Parathyroid adenoma (tissue), 2 donors: Measurements from ENCODE around the gene RHPN2.
"Not testable (repeated sequence)": the region's sequence is repeated elsewhere in the genome, so short reads cannot be mapped to it uniquely, and the experiment has no call there.

Experiments used
- H2AFZ ChIP-seq: fragments of 300-600 bp; sonication (generic); one replicate; pipeline ENCODE4 v1.7.0; 2017; ENCODE audit warnings: antibody characterized with exemption, mild to moderate bottlenecking
- H3K27ac ChIP-seq: fragments of 300-600 bp; sonication (generic); one replicate; pipeline ENCODE4 v1.7.0; 2017
- H3K27me3 ChIP-seq: fragments of 300-600 bp; sonication (generic); one replicate; pipeline ENCODE4 v1.7.0; 2017; ENCODE audit warnings: low read length; ENCODE audit not compliant: control insufficient read depth, insufficient read depth
- H3K36me3 ChIP-seq: fragments of 300-600 bp; sonication (generic); one replicate; pipeline ENCODE4 v1.7.0; 2017; ENCODE audit warnings: low read length; ENCODE audit not compliant: control insufficient read depth, insufficient read depth
- H3K4me1 ChIP-seq: fragments of 300-600 bp; sonication (generic); one replicate; pipeline ENCODE4 v1.7.0; 2017; ENCODE audit warnings: control low read depth
- H3K4me2 ChIP-seq: fragments of 300-600 bp; sonication (generic); one replicate; pipeline ENCODE4 v1.7.0; 2017; ENCODE audit warnings: low read length
- H3K4me3 ChIP-seq: fragments of 300-600 bp; sonication (generic); one replicate; pipeline ENCODE4 v1.7.0; 2017; ENCODE audit warnings: low read depth, low read length
- H3K79me2 ChIP-seq: fragments of 300-600 bp; sonication (generic); one replicate; pipeline ENCODE4 v1.7.0; 2017; ENCODE audit warnings: control low read depth
- H3K9ac ChIP-seq: fragments of 300-600 bp; sonication (generic); one replicate; pipeline ENCODE4 v1.7.0; 2017; ENCODE audit warnings: mild to moderate bottlenecking
- H3K9me3 ChIP-seq: fragments of 300-600 bp; sonication (generic); one replicate; pipeline ENCODE4 v1.7.0; 2017; ENCODE audit warnings: low read length; ENCODE audit not compliant: control insufficient read depth
- TF ChIP-seq, protein P1 (sequence below): fragments of 300-600 bp; sonication (generic); IDR thresholded peaks from one replicate; pipeline ENCODE4 v1.7.0; 2017; ENCODE audit warnings: antibody characterized with exemption, mild to moderate bottlenecking
- donor health status: primary hyperparathyroidism.

Gene RHPN2

DNA sequence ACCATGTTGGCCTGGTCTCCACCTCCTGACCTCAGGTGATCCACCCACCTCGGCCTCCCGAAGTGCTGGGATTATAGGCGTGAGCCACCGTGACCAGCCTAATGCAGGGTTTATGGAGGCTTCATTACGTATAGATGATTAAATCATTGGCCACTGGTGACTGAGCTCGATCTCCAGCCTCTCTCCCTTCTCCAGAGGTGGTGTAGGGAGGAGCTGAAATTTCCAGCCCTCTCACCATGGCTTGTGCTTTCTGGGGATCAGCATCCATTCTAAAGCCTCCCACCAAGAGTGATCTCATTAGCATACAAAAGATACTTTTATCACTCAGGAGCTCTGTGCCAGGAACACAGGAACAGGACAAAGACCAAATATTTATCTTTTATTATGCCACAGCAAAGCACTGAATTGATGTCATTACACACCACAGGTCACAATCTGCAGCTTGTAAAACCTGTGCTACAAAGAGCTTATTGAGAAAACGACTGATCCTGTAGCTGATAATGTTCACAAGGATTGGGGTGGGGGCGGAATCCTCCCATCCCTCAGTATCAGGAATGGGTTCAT lies 32.4 kb downstream of the RHPN2 start:
- TF ChIP-seq, protein P1, sequence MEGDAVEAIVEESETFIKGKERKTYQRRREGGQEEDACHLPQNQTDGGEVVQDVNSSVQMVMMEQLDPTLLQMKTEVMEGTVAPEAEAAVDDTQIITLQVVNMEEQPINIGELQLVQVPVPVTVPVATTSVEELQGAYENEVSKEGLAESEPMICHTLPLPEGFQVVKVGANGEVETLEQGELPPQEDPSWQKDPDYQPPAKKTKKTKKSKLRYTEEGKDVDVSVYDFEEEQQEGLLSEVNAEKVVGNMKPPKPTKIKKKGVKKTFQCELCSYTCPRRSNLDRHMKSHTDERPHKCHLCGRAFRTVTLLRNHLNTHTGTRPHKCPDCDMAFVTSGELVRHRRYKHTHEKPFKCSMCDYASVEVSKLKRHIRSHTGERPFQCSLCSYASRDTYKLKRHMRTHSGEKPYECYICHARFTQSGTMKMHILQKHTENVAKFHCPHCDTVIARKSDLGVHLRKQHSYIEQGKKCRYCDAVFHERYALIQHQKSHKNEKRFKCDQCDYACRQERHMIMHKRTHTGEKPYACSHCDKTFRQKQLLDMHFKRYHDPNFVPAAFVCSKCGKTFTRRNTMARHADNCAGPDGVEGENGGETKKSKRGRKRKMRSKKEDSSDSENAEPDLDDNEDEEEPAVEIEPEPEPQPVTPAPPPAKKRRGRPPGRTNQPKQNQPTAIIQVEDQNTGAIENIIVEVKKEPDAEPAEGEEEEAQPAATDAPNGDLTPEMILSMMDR: no peak
- H3K27me3 ChIP-seq: no peaks in the 10 kb centered on the region
- no peaks in the 10 kb centered on the region for H3K36me3 ChIP-seq
- H3K79me2 ChIP-seq: peaks cover 30% of the 10 kb centered on the region
- no peak overlapping the region for H3K4me2 ChIP-seq
- H3K9ac ChIP-seq: no peak overlapping the region
- no peak overlapping the region for H2AFZ ChIP-seq
- no peaks in the 10 kb centered on the region for H3K4me1 ChIP-seq
- H3K9me3 ChIP-seq: no peaks in the 10 kb centered on the region
- H3K27ac ChIP-seq: no peak overlapping the region
- H3K4me3 ChIP-seq: no peak overlapping the region

DNA sequence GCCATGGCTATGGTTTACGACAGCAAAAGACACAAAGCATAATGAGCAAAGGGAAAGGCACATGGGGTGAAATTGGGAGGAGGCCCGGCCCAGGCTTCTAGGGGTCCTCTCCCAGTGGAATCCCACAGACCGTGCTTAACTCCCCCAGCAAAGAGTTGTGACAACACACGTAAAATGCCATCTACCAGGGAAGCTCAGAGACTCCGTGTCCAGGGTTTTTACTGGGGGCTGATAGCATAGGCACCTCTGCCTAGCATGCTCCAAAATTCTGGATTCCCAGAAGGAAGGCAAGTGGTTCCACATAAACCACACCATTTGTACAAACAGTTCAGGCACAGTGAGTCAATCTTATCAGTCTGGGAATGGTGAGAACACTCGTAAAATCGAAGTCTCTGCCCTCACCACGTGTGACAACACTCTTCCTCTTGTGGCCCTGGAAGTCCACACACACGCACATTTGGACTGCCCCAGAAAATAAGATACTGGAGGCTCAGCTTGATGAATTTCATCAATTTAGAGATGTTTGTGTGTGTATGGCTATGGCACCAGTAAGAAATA lies 34.9 kb downstream of the RHPN2 start:
- TF ChIP-seq, protein P1: no peak
- Histone ChIP-seq H3K4me3 (no peak overlapping the region), H3K79me2 (peaks cover 33% of the 10 kb centered on the region), H3K4me2 (no peak overlapping the region), H3K9ac (no peak overlapping the region), H3K36me3 (no peaks in the 10 kb centered on the region), H3K27me3 (no peaks in the 10 kb centered on the region), H2AFZ (no peak overlapping the region), H3K27ac (no peak overlapping the region), H3K9me3 (no peaks in the 10 kb centered on the region), H3K4me1 (no peaks in the 10 kb centered on the region)

DNA sequence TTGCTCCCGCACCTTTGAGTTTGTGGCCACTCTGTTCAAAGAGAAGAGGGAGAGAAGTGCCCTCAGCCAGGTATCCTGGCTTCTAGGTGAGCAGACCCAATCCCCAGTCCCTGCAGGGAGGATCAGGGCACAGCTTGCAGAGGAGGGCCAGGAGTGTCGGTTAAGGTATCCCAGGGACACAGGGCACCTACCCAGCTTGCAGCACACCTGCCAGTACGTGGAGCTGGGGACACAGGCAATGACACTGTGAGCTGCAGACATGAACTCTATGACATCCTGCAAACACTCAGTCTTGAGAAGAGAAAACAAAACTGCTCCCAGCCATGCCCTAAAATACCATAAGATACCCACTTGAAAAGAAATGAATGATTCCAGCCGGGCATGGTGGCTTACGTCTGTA lies 38.1 kb downstream of the RHPN2 start:
- not testable (repeated sequence) for H3K4me1 ChIP-seq, H3K4me2 ChIP-seq, H3K4me3 ChIP-seq, H3K27me3 ChIP-seq, H3K27ac ChIP-seq, H3K9ac ChIP-seq, H3K36me3 ChIP-seq, H3K9me3 ChIP-seq, H2AFZ ChIP-seq
- peaks cover 24% of the 10 kb centered on the region for H3K79me2 ChIP-seq

DNA sequence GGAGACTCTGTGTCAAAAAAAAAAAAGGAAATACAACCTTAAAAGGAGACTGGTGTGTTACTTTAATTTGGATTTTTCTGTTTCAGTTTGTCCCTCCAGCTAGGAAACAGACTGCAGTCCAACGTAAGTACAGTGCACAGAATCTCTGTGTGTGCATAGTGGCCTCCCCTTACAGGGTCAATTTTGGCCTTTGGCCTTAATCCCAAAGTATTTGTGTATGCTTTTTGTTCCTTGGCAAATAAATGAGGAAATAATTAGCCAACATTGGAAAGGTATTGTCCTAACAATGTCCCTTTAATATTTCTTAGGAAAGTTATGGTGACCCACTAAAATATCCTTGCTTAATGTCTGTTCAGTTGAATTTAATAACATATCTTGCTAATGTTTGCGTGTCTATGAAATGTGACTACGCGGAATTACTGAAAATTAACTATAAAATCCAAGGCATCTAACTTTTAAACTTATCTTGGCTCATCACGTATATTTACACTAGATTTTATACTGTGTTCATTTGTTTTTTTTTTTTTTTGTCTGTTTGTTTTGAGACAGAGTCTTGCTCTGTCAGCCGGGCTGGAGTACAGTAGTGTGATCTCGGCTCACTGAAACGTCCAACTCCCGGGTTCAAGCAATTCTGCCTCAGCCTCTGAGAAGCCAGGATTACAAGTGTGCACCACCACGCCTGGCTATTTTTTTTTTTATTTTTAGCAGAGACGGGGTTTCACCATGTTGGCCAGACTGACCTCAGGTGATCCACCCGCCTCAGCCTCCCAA lies 39.0 kb downstream of the RHPN2 start:
- H2AFZ ChIP-seq, H3K4me2 ChIP-seq, H3K36me3 ChIP-seq, H3K27ac ChIP-seq, H3K9me3 ChIP-seq, H3K9ac ChIP-seq, H3K27me3 ChIP-seq, H3K4me1 ChIP-seq, H3K4me3 ChIP-seq: not testable (repeated sequence)
- peaks cover 18% of the 10 kb centered on the region for H3K79me2 ChIP-seq

DNA sequence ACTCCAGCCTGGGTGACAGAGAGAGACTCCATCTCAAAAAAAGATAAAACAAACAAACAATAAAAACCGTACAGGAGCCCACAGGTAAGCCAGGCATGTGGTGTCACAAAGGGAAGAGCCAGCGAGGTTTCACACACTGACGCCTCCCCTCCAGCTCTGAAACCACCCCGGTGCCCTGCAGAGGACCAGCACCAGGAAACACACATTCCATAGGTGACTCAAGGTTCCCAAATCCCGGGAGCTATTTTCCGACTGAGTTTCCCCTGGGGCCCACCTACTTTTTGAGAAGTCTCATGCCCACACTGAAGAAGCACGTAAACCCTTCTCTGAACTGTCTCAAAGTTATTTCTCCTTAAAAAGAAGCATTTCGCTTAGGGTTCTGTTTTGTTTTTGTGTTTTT lies 40.3 kb downstream of the RHPN2 start:
- no peak overlapping the region for H2AFZ ChIP-seq
- no peaks in the 10 kb centered on the region for H3K9me3 ChIP-seq
- TF ChIP-seq, protein P1: no peak
- H3K4me1 ChIP-seq: peaks cover 7% of the 10 kb centered on the region
- H3K79me2 ChIP-seq: peaks cover 10% of the 10 kb centered on the region
- no peak overlapping the region for H3K4me2 ChIP-seq
- H3K27ac ChIP-seq: no peak overlapping the region
- no peaks in the 10 kb centered on the region for H3K27me3 ChIP-seq
- no peak overlapping the region for H3K4me3 ChIP-seq
- H3K9ac ChIP-seq: no peak overlapping the region
- no peaks in the 10 kb centered on the region for H3K36me3 ChIP-seq
